ENCODE measurements around the gene SEZ6L2. TPM values are rescaled to one million over a fixed set of nuclear protein-coding genes. Genes with fewer than 3 reads are reported as not detected.
"Not testable (repeated sequence)": the region's sequence is repeated elsewhere in the genome, so short reads cannot be mapped to it uniquely, and the experiment has no call there.

Gene SEZ6L2
- total RNA-seq, 1 experiment from 2014 or later = 46.5 TPM

- Histone ChIP-seq H3K9me3 (ENCODE audit: insufficient read depth, low read depth) (no peaks in the 10 kb centered on the region), H3K27ac (no peak overlapping the region), H3F3A (ENCODE audit: insufficient read depth, low read depth) (peaks cover 10% of the 10 kb centered on the region), H3K36me3 (ENCODE audit: low read depth) (no peaks in the 10 kb centered on the region), H3K9me2 (ENCODE audit: insufficient read depth) (no peaks in the 10 kb centered on the region), H3K4me3 (no peak overlapping the region), H2AFZ (no peak overlapping the region), H3K27me3 (ENCODE audit: insufficient read depth, low read depth) (no peaks in the 10 kb centered on the region), H3K4me1 (replicated peaks; ENCODE audit: insufficient read depth) (no peaks in the 10 kb centered on the region), H3K79me2 (ENCODE audit: low read depth) (no peaks in the 10 kb centered on the region), H4K20me1 (ENCODE audit: insufficient read depth) (peaks cover 4% of the 10 kb centered on the region), H3K4me2 (no peak overlapping the region)
- no peak for TF ChIP-seq EZH2 (IDR thresholded peaks at IDR 0.05; ENCODE audit: low read depth)
- TF ChIP-seq, protein P1, sequence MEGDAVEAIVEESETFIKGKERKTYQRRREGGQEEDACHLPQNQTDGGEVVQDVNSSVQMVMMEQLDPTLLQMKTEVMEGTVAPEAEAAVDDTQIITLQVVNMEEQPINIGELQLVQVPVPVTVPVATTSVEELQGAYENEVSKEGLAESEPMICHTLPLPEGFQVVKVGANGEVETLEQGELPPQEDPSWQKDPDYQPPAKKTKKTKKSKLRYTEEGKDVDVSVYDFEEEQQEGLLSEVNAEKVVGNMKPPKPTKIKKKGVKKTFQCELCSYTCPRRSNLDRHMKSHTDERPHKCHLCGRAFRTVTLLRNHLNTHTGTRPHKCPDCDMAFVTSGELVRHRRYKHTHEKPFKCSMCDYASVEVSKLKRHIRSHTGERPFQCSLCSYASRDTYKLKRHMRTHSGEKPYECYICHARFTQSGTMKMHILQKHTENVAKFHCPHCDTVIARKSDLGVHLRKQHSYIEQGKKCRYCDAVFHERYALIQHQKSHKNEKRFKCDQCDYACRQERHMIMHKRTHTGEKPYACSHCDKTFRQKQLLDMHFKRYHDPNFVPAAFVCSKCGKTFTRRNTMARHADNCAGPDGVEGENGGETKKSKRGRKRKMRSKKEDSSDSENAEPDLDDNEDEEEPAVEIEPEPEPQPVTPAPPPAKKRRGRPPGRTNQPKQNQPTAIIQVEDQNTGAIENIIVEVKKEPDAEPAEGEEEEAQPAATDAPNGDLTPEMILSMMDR (conservative IDR thresholded peaks at IDR 0.05) = no peak
- ChIA-PET CTCF (no interaction called here), POLR2A (ENCODE audit: unreplicated experiment) (no interaction called here)
- no TSS peak for BruUV-seq (replicated peaks)
- intact Hi-C loops (cut with micrococcal nuclease; ENCODE audit: unreplicated experiment) = no loop called here
- no peak for DNase-seq
Observed at GRCh38 chr16:29892458-29892813, 6.9 kb downstream of the SEZ6L2 start.

- intact Hi-C loops (cut with micrococcal nuclease; ENCODE audit: unreplicated experiment) = no loop called here
- no peak overlapping the region for H3K27ac ChIP-seq
- DNase-seq = no peak
- no peak overlapping the region for H3K4me3 ChIP-seq
- H3K79me2 ChIP-seq (ENCODE audit: low read depth) = no peaks in the 10 kb centered on the region
- H3K9me3 ChIP-seq (ENCODE audit: insufficient read depth, low read depth) = no peaks in the 10 kb centered on the region
- ChIA-PET POLR2A (ENCODE audit: unreplicated experiment) (no interaction called here), CTCF (no interaction called here)
- H4K20me1 ChIP-seq (ENCODE audit: insufficient read depth) = peaks cover 4% of the 10 kb centered on the region
- no TSS peak for BruUV-seq (replicated peaks)
- no peaks in the 10 kb centered on the region for H3K4me1 ChIP-seq (replicated peaks; ENCODE audit: insufficient read depth)
- H3F3A ChIP-seq (ENCODE audit: insufficient read depth, low read depth) = peaks cover 8% of the 10 kb centered on the region
- H3K36me3 ChIP-seq (ENCODE audit: low read depth) = no peaks in the 10 kb centered on the region
- no peaks in the 10 kb centered on the region for H3K27me3 ChIP-seq (ENCODE audit: insufficient read depth, low read depth)
- no peaks in the 10 kb centered on the region for H3K9me2 ChIP-seq (ENCODE audit: insufficient read depth)
- H2AFZ ChIP-seq = no peak overlapping the region
- TF ChIP-seq EZH2 (IDR thresholded peaks at IDR 0.05; ENCODE audit: low read depth) = no peak
- TF ChIP-seq, protein P1 (conservative IDR thresholded peaks at IDR 0.05) = no peak
- H3K4me2 ChIP-seq = no peak overlapping the region
Observed at GRCh38 chr16:29891525-29892457, 7.6 kb downstream of the SEZ6L2 start.

DNA sequence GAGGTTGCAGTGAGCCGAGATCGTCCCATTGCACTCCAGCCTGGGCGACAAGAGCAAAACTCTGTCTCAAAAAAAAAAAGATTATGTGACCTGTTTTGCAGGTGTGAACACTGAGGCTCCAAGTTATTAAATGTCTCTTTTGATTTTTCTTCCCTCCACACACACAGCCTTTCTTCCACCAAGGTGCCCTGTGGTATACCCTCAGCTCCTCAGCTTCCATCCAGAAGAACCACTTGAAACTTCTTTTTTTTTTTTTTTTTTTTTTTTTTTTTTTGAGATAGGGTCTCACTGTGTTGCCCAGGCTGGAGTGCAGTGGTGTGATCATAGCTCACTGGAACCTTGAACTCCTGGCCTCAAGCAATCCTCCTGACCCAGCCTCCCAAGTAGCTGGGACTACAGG lies 10.0 kb downstream of the SEZ6L2 start:
- H3F3A ChIP-seq (ENCODE audit: insufficient read depth, low read depth); H3K4me3 ChIP-seq; DNase-seq; H3K9me2 ChIP-seq (ENCODE audit: insufficient read depth); H3K79me2 ChIP-seq (ENCODE audit: low read depth); H3K4me1 ChIP-seq (replicated peaks; ENCODE audit: insufficient read depth); H3K27ac ChIP-seq; H3K27me3 ChIP-seq (ENCODE audit: insufficient read depth, low read depth); CTCF ChIA-PET; H3K4me2 ChIP-seq; H3K9me3 ChIP-seq (ENCODE audit: insufficient read depth, low read depth); intact Hi-C loops (cut with micrococcal nuclease; ENCODE audit: unreplicated experiment); H3K36me3 ChIP-seq (ENCODE audit: low read depth); H4K20me1 ChIP-seq (ENCODE audit: insufficient read depth); H2AFZ ChIP-seq; BruUV-seq (replicated peaks): not testable (repeated sequence)
- POLR2A ChIA-PET (ENCODE audit: unreplicated experiment) = interaction anchor here (0.7 kb wide), 2 partner anchors 73 to 84 kb away, joined by 5 to 15 read pairs; partner anchors contain the start of gene TMEM219

All from PC-9 (cell line).